Measurements from ENCODE around the gene ANKZF1.
A peak's percentile ranks its signal among the peaks of the same experiment; 100 is the strongest.
"Not testable (repeated sequence)": the region's sequence is repeated elsewhere in the genome, so short reads cannot be mapped to it uniquely, and the experiment has no call there.

ANKZF1 gene

GRCh38 chr2:219230059-219230540 is 494 bp downstream of the ANKZF1 start:
- DNase-seq, result no peak

GRCh38 chr2:219234331-219234730 is 4.7 kb downstream of the ANKZF1 start:
- no peak for DNase-seq

- no peak for DNase-seq
These were observed 13.7 kb downstream of the ANKZF1 start for GRCh38 chr2:219243291-219243761.

- DNase-seq, result no peak
These were observed 15.2 kb downstream of the ANKZF1 start for GRCh38 chr2:219244789-219245147.

GRCh38 chr2:219245148-219245898 is 15.7 kb downstream of the ANKZF1 start, which contains the start of the genes GLB1L and STK16:
TSS of gene GLB1L (minus strand) at chr2:219245444. CDS start at chr2:219243573, 1,871 bp downstream.
TSS of gene STK16 (plus strand) at chr2:219245479. CDS start at chr2:219246000, 521 bp downstream.
- DNase-seq, result peak; percentile 73

- DNase-seq, result no peak
These were observed 16.3 kb downstream of the ANKZF1 start for GRCh38 chr2:219245899-219246230.

GRCh38 chr2:219246559-219246958 is 17.0 kb downstream of the ANKZF1 start:
- no peak for DNase-seq

GRCh38 chr2:219247678-219248642 is 18.4 kb downstream of the ANKZF1 start:
- no peak for DNase-seq

GRCh38 chr2:219248845-219249202 is 19.2 kb downstream of the ANKZF1 start:
- DNase-seq, result no peak

GRCh38 chr2:219249203-219249980 is 19.8 kb downstream of the ANKZF1 start:
- peak; percentile 17 for DNase-seq

- no peak for DNase-seq
These were observed 20.6 kb downstream of the ANKZF1 start for GRCh38 chr2:219250049-219250781.

GRCh38 chr2:219251656-219252055 is 22.1 kb downstream of the ANKZF1 start:
- no peak for DNase-seq

GRCh38 chr2:219252084-219252483 is 22.5 kb downstream of the ANKZF1 start:
- DNase-seq, result no peak

- DNase-seq, result no peak
These were observed 22.9 kb downstream of the ANKZF1 start for GRCh38 chr2:219252570-219252899.

- DNase-seq, result no peak
These were observed 23.5 kb downstream of the ANKZF1 start, which contains the start of gene TUBA4B for GRCh38 chr2:219252900-219253752. TSS of gene TUBA4B (plus strand) at chr2:219253243. CDS start at chr2:219253408, 165 bp downstream.

- peak; percentile 73 for DNase-seq
These were observed 24.4 kb downstream of the ANKZF1 start, which contains the start of gene TUBA4A for GRCh38 chr2:219253753-219254589. TSS of gene TUBA4A (minus strand) at chr2:219253918. CDS start at chr2:219253858, 60 bp downstream.

GRCh38 chr2:219254590-219255201 is 25.1 kb downstream of the ANKZF1 start:
- DNase-seq, result no peak

- not testable (repeated sequence) for DNase-seq
These were observed 29.3 kb downstream of the ANKZF1 start for GRCh38 chr2:219258942-219259341.
